Measurements from ENCODE around the gene AGBL1.

DNA sequence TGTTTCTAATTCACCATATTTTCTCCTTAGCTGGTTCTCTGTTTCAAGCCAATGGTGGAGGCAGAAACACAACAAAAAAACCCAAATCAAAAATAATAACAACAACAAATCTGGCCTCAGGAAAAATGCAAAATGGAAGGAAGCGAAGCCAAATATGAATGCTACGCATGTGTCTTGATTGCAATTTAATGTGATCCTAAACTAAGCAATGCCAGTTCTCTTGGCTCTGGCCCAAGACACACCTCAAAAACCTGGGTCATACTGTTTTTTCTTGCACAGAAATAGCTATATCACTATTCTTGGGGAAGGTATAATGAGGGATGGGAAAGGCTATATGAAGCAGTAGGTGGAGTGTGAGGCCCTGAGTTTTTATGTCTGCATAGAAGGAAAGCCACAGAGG lies 724.7 kb downstream of the AGBL1 start:
- TF ChIP-seq, protein P1, sequence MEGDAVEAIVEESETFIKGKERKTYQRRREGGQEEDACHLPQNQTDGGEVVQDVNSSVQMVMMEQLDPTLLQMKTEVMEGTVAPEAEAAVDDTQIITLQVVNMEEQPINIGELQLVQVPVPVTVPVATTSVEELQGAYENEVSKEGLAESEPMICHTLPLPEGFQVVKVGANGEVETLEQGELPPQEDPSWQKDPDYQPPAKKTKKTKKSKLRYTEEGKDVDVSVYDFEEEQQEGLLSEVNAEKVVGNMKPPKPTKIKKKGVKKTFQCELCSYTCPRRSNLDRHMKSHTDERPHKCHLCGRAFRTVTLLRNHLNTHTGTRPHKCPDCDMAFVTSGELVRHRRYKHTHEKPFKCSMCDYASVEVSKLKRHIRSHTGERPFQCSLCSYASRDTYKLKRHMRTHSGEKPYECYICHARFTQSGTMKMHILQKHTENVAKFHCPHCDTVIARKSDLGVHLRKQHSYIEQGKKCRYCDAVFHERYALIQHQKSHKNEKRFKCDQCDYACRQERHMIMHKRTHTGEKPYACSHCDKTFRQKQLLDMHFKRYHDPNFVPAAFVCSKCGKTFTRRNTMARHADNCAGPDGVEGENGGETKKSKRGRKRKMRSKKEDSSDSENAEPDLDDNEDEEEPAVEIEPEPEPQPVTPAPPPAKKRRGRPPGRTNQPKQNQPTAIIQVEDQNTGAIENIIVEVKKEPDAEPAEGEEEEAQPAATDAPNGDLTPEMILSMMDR (optimal IDR thresholded peaks at IDR 0.05 in 1 of 3, IDR thresholded peaks at IDR 0.05 in 1 of 3, conservative IDR thresholded peaks at IDR 0.05 in 1 of 3; ENCODE audit: extremely low read depth in 1 of 3, insufficient read depth in 2 of 3, low read length in 3 of 3), result no peak
- TF ChIP-seq EZH2 (IDR thresholded peaks at IDR 0.05; ENCODE audit: low read length), result no peak
